GM21737 (cell line): ENCODE results near the gene SRRM4.

Experiments
- ATAC-seq: cut with Tn5 transposase; IDR thresholded peaks from one replicate; pipeline ENCODE4 v1.9.1; 2021; ENCODE audit warnings: mild to moderate bottlenecking, moderate library complexity; ENCODE audit not compliant: unreplicated experiment

The SRRM4 gene

GRCh38 chr12:119195256-119195655 is 213.9 kb downstream of the SRRM4 start:
- no peak for ATAC-seq

GRCh38 chr12:119198440-119198839 is 217.1 kb downstream of the SRRM4 start:
- no peak for ATAC-seq

- no peak for ATAC-seq
Observed at GRCh38 chr12:119200601-119201000, 219.3 kb downstream of the SRRM4 start.

DNA sequence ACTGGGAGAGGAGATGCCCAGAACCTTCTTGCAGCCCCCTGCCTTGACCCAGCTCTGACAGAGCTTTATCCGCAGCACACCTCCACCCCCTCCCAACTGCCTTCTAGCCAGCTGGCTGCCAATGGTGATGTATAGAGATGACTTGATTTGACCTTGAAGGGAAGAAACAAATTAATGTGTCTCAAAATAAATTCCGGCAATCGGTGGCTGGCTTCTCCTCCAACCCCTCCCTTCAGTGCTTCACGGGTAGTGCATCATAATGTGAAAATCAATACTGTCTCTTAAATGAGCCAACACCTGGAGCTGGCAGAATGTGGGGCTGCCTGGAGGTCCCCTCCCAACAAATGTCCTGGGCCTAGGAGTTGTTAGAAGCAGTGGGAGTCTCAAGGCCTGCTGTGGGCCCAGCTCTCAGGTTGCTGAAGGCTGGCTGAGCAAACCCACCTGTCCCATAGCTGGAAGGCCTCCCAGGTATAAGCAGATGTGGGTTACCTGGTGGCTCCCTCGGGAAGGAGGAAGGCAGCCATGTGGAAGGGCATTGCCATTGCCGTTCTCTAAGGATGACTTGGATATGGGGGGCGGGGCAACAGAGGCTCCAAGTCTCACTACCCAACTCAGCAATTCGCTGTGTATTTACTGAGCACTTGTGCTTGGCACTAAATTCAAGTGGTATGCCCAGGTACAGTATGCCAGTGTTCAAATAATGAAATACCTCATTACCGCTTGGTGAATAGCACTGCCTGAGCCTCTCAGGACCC is 220.6 kb downstream of the SRRM4 start:
- no peak for ATAC-seq

- no peak for ATAC-seq
Observed at GRCh38 chr12:119202544-119202943, 221.2 kb downstream of the SRRM4 start.

GRCh38 chr12:119204131-119204530 is 222.8 kb downstream of the SRRM4 start:
- no peak for ATAC-seq

DNA sequence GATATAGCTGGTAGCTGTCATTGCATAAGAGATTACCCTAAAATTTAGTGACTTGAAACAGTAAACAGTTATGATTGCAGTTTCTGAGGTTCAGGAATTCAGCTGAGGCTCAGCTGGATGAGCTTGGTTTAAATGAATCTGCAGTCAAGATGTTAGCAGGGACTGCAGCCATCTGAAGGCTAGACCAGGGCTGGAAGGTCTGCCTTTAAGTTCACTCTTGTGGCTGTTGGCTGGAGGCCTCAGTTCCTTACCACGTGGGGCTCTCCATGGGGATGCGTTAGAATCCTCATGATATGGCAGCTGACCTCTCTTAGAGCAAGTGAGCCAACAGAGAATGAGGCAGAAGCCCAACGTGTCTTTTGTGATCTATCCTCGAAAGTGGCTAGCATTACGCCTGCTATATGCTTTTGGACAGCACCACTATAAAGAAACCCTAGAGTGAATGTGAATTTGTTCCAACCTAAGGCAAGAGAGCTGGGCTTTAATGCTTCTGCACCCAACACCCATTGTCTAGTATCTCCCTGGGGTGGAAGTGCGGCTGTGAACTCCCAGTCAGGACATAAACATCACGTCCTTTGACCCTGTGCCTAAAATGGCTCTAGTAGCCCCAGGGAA is 223.4 kb downstream of the SRRM4 start:
- no peak for ATAC-seq

- ATAC-seq: no peak
Observed at GRCh38 chr12:119206348-119207062, 225.2 kb downstream of the SRRM4 start.

DNA sequence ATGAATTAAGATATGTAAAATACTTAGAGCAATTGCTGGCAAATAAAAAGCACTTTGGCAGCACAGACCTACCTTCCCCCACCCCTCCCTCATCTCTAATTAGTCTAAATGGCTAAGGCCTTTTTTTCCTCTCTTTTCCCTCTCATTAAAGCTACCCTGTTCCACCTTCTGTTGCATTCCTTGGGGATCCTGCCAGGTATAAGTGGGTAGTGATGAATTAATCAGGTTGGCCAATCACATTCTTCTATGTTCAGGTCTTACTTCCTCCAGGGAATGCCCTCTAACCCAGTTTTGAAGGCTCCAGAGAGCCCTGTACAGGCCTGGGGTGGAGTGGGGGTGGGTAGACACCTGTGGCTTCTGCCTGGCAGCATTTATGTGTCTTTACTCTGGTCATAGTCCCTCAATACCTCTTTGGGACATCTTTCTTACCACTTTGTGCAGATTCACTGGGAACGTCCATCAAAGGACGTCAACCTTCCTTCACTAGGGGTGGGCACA is 225.8 kb downstream of the SRRM4 start:
- no peak for ATAC-seq

DNA sequence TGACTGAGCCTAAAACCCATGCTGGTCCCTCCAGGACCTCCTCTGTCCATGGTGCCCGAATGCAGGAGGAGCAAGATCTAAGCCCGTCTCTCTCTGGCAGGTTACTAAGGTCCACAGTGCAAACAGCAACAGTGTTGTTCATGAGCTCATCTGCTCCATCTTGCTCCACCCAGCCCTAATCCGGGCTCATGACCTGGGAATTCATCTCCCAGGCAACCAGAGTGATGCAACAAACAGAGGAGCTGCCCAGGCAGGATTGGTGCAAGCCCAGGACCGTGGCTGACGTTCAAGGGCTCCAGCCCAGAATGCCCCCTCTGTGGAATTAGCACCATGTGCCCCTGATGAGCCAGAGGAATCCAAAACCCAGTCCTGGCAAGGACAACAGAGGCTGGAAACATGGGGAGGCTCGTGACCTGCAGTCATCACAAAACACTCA is 227.3 kb downstream of the SRRM4 start:
- no peak for ATAC-seq

GRCh38 chr12:119211884-119212283 is 230.5 kb downstream of the SRRM4 start:
- no peak for ATAC-seq
